NCI-H69 (cell line): ENCODE measurements around the gene LYPD6B.

Source experiments
- DNase-seq: peaks from one replicate; lab custom pipeline; 2025; lab: John Stamatoyannopoulos, UW

Gene LYPD6B

GRCh38 chr2:149012545-149012944 is 26.0 kb upstream of the LYPD6B start:
- no peak for DNase-seq

GRCh38 chr2:149015501-149015900 is 23.0 kb upstream of the LYPD6B start:
- no peak for DNase-seq

- no peak for DNase-seq
Measured at GRCh38 chr2:149015926-149016563, 22.5 kb upstream of the LYPD6B start.

DNA sequence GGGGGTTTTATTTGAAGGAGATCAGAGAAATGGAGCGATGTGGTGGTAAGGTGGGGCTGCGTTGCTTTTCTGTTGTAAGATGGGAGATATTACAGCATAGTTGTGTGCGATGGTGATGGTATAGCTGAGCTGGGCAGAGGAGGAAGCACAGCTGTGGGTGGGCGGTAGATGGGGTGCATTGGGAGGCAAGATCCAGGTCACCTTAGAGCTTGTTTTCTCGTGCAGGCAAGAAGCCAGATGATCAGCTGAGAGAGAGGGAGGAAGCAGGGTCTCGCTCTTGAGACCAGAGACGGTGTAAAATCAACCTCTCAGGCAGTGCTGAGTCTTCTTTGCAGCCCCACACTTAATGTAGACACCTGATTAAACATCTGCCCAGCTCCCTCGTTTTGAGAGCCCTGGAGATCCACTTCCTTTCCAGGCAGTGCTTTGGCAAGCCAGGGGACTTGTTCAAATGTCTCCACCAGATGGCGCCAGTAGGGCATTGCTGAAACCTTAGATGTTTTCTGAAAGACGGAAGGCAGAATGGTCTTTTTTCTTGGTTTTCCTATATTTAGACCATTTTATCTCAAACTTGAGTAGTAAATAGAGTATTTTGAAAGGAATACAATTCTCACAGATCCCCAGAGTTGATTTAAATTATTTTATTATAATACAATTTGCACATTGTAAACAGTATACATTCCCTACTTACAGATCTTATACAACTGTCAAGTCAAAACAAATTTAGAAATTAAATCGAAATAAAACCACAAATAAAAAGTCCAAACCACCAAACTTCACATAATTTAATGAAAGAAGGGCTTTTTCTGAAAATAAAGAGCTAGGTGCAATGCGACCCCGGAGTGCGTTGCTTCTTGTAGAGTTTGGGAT is 21.1 kb upstream of the LYPD6B start:
- peak; percentile 82 for DNase-seq

DNA sequence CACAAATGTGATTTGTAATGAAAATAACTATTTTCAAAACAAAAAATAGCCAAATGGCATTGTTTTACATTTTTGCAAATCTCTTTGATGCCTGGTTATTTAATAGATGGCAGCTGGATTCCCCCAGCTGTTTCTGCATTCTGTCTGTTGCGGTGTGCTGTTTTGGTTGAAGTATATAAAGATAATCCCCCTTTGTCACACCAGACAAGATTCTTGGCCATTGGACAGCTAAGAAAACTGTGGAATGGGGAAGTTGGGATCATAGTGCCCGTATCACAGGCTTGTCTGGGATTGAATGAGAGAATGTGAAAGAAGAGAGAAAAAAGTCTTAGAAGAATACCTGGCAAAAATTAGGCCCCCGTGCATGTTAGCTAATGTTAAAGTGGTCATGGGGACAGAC is 19.5 kb upstream of the LYPD6B start:
- no peak for DNase-seq

GRCh38 chr2:149019768-149020167 is 18.7 kb upstream of the LYPD6B start:
- no peak for DNase-seq

DNA sequence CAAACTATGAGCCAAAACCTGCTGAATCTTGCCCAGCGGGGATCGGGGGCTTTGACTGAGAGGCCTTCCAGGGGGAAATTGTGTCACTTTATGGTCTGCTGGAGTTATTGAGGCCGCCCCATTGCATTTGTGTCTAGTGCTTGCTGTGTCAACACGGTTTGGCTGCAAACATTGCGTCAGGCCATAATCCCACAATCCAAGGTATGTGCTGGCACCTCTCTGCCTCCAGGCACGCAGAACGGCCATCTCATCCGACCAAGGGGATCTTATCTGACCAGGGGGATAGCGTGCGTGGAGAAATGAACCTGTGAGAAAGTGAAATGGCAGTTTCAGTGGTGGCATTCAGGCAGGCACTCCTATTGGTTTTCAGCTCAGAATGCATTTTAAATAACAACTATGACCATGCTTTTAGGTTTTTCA is 18.1 kb upstream of the LYPD6B start:
- DNase-seq: no peak

- DNase-seq: no peak
Measured at GRCh38 chr2:149021271-149021719, 17.2 kb upstream of the LYPD6B start.

GRCh38 chr2:149021761-149022160 is 16.7 kb upstream of the LYPD6B start:
- DNase-seq: no peak

DNA sequence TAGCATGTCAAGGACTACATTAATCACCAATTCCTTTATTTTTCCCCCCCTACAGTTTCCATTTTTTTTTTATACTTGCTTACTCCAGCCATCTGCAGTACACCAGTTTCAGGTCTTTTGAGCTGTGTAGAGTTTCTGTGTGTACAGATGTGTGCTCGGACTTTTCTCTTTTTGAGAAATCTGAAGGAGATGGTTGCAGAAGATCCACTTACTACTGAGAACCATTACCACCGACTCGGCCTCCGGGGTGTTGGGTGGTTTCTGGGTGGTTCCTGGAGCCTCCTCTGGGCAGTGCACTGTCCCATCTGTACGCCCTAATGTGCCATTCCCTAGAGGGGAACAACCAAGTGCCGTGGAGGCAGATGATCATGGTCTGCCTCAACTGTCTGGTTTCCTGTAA is 15.4 kb upstream of the LYPD6B start:
- no peak for DNase-seq

DNA sequence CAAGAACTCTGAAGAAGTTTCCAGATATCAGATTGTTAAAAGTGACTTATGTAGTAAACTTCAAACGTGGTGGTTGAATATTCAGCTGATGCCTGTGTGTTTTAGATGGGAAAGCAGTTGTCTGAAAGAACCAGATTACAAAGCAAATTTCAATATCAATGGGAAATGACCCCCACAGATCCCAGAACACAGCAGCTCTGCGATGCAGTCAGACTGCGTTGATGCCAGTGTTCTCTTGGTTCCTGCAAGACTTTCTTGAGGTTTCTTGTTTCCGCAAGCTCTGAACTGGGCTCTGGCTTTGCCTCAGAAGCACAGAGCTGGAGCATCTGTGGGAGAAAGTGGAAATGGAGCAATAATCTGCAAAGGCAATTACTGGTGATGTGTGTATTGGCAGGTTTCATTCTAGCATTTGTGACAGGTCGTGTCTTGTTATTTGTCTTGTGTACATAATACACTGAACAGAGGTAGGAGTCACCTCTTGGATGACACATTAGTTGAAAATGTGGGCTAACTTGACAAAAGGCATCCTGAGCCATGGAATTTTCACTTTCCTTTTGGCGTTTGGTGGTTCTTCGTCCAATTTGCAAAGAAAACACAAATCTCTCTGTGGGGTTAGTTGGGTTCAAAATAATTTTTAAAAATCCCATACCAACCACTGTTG is 10.8 kb upstream of the LYPD6B start:
- DNase-seq: peak; percentile 8

DNA sequence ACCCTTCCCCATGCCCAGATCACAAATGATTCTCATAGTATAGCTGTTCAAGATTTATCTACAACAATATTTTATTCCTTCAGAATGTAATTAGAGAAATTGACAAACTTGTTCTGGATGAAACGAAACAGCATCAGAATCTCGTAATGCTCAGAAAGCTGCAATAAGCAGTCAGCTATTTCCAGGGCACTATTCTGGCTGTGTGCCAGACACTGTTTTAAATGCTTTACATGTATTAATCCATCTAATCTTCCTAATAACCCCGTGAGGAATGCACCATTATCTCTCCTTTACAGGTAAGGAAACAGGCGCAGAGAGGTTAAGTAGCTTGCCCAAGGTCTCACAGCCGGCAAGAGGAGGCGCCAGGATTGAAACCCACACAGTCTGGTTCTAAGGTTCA is 10.1 kb upstream of the LYPD6B start:
- DNase-seq: peak; percentile 6

DNA sequence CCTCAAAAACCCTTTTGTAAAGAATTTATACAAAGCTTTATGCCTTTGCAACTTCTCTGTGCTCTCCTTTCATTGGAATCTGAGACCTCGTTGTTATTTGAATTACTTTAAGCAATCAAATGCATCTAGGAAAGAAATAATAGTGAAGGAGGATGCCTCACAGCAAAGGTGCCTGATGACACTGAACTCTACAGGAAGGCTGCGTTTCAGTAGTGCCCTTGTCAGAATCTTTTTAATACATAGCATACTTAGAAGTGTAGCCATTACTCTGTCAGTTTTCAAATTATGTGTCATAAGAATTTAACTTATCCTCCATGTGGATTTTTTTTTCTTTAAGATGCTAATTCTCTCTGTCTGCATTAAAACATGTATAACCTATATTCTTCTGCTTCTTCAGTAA is 9.6 kb upstream of the LYPD6B start:
- no peak for DNase-seq

DNA sequence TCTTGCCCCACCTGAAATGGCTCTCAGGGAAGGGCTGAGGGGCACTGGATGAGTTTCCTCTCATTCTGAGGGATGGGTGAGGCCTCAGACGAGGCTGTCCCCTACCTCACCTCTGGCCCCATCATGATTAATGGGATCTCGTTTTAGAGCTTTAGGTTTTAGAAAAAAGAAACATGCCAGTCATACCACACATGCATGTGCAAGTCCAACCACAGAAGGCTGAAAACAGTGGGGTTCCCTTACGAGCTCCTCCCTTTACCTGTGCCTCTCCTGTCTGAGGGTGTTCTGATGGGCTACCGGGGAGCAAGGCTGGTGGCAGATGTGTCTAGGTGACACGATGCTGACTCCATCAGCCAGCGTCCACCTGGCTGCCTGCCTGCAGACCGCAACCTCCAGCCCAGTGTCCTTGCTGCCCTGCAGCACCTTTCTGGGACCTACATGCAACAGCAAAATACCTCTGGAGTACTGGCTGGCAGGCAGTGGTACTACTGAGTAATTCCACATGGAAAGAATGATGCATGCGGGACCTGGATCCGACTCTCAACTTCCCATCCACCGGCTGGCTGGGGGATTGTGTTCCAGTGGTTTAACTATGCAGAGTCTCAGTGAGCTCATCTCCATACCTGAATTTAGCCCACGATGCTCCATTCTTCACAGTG is 9.1 kb upstream of the LYPD6B start:
- no peak for DNase-seq

DNA sequence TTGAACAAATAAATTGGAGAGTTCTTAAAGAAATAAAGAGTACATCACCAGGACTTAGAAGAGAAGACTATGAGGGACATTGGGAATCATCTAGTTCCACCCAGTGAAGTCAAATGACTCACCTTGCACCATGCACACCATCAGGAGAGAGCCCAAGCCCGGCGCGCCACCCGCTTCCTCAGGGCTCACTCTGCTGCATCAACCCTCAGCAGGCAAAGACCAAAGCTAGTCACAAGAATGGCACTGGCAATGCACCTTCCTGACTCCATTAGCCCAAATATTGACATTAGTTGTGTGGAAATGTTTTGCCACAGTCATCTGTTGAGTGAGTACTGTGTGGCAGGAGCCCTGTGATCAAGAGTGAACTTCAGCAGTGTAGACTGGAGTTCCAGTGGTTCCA is 7.1 kb upstream of the LYPD6B start:
- no peak for DNase-seq

DNA sequence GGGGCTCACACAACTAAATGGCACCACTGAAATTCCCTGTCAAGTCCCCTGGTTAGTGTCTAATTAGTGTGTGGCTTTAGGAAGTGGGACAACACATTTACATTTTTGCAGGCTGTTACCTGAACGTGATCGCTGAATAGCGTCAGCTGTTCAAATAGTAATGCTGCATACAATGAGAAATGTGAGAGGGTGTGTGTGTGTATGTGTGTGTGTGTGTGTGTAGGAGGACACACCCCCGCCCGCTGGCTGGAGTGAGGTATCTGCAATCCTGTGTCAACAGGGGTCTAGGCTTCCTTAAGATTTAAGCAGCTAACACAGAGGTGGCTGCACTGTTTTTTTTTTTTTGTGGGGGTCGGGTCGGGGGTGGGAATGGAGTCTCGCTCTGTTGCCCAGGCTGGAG is 4.8 kb upstream of the LYPD6B start:
- DNase-seq: peak; percentile 84

- DNase-seq: no peak
Measured at GRCh38 chr2:149034406-149034805, 4.1 kb upstream of the LYPD6B start.

- no peak for DNase-seq
Measured at GRCh38 chr2:149036507-149037293, 1.8 kb upstream of the LYPD6B start.

GRCh38 chr2:149037851-149038250 is 648 bp upstream of the LYPD6B start:
- DNase-seq: peak; percentile 50

GRCh38 chr2:149039213-149039724 is 770 bp downstream of the LYPD6B start:
- no peak for DNase-seq

GRCh38 chr2:149040451-149040850 is 2.0 kb downstream of the LYPD6B start:
- peak; percentile 59 for DNase-seq
